ELF-1 (cell line): ENCODE results near the gene SDK1.

ENCODE experiments used
- DNase-seq: peaks from one replicate; pipeline ENCODE4 v3.0.0-alpha.2; 2016; ENCODE audit warnings: low read depth, low spot score

The SDK1 gene

GRCh38 chr7:4269746-4270145 is 968.7 kb downstream of the SDK1 start:
- no peak for DNase-seq

GRCh38 chr7:4270268-4270667 is 969.2 kb downstream of the SDK1 start:
- DNase-seq: no peak

- peak; percentile 30 for DNase-seq
Measured at GRCh38 chr7:4270941-4271715, 970.1 kb downstream of the SDK1 start.

GRCh38 chr7:4271716-4272015 is 970.6 kb downstream of the SDK1 start:
- no peak for DNase-seq

- no peak for DNase-seq
Measured at GRCh38 chr7:4272141-4272540, 971.1 kb downstream of the SDK1 start.

- DNase-seq: no peak
Measured at GRCh38 chr7:4273566-4274230, 972.6 kb downstream of the SDK1 start.

GRCh38 chr7:4274286-4274685 is 973.2 kb downstream of the SDK1 start:
- no peak for DNase-seq

GRCh38 chr7:4277936-4278335 is 976.9 kb downstream of the SDK1 start:
- no peak for DNase-seq

- DNase-seq: no peak
Measured at GRCh38 chr7:4279216-4279615, 978.2 kb downstream of the SDK1 start.

GRCh38 chr7:4281231-4281993 is 980.4 kb downstream of the SDK1 start:
- no peak for DNase-seq

GRCh38 chr7:4282434-4283223 is 981.6 kb downstream of the SDK1 start:
- DNase-seq: peak; percentile 45

GRCh38 chr7:4286351-4286750 is 985.3 kb downstream of the SDK1 start:
- DNase-seq: no peak

GRCh38 chr7:4288791-4289394 is 987.8 kb downstream of the SDK1 start:
- DNase-seq: no peak

- DNase-seq: peak; percentile 24
Measured at GRCh38 chr7:4297165-4297917, 996.3 kb downstream of the SDK1 start.

- no peak for DNase-seq
Measured at GRCh38 chr7:4297918-4298219, 996.8 kb downstream of the SDK1 start.

GRCh38 chr7:4299431-4299830 is 998.4 kb downstream of the SDK1 start:
- no peak for DNase-seq

GRCh38 chr7:4302203-4302905 is 1001.3 kb downstream of the SDK1 start:
- DNase-seq: no peak

GRCh38 chr7:4307316-4308204 is 1006.5 kb downstream of the SDK1 start:
- peak; percentile 46 for DNase-seq

- DNase-seq: no peak
Measured at GRCh38 chr7:4308205-4308590, 1007.1 kb downstream of the SDK1 start.
